NCI-H2029 (cell line): ENCODE results near the gene TGFBR3.
"Not testable (repeated sequence)": the region's sequence is repeated elsewhere in the genome, so short reads cannot be mapped to it uniquely, and the experiment has no call there.

Source experiments
- DNase-seq: peaks from one replicate; lab custom pipeline; 2025; lab: John Stamatoyannopoulos, UW

The TGFBR3 gene

GRCh38 chr1:91883470-91883869 is 2.5 kb downstream of the TGFBR3 start:
- DNase-seq, result no peak

GRCh38 chr1:91881280-91881679 is 4.7 kb downstream of the TGFBR3 start:
- DNase-seq, result no peak

- DNase-seq, result no peak
Observed at GRCh38 chr1:91879733-91880132, 6.2 kb downstream of the TGFBR3 start.

GRCh38 chr1:91877574-91878208 is 8.3 kb downstream of the TGFBR3 start:
- no peak for DNase-seq

- DNase-seq, result no peak
Observed at GRCh38 chr1:91876781-91877573, 9.0 kb downstream of the TGFBR3 start.

- no peak for DNase-seq
Observed at GRCh38 chr1:91876040-91876470, 9.9 kb downstream of the TGFBR3 start.

- DNase-seq, result no peak
Observed at GRCh38 chr1:91874167-91874566, 11.8 kb downstream of the TGFBR3 start.

- DNase-seq, result no peak
Observed at GRCh38 chr1:91872559-91873081, 13.3 kb downstream of the TGFBR3 start.

- no peak for DNase-seq
Observed at GRCh38 chr1:91872000-91872399, 14.0 kb downstream of the TGFBR3 start.

GRCh38 chr1:91870322-91870721 is 15.6 kb downstream of the TGFBR3 start:
- no peak for DNase-seq

- no peak for DNase-seq
Observed at GRCh38 chr1:91866425-91866824, 19.5 kb downstream of the TGFBR3 start.

- DNase-seq, result no peak
Observed at GRCh38 chr1:91864017-91864700, 21.8 kb downstream of the TGFBR3 start.

- DNase-seq, result no peak
Observed at GRCh38 chr1:91863498-91863897, 22.5 kb downstream of the TGFBR3 start.

- no peak for DNase-seq
Observed at GRCh38 chr1:91862120-91862519, 23.8 kb downstream of the TGFBR3 start.

GRCh38 chr1:91857557-91858239 is 28.3 kb downstream of the TGFBR3 start:
- no peak for DNase-seq

GRCh38 chr1:91856996-91857395 is 29.0 kb downstream of the TGFBR3 start:
- no peak for DNase-seq

- no peak for DNase-seq
Observed at GRCh38 chr1:91854852-91855534, 31.0 kb downstream of the TGFBR3 start.

- DNase-seq, result no peak
Observed at GRCh38 chr1:91853397-91853796, 32.6 kb downstream of the TGFBR3 start.

GRCh38 chr1:91852011-91852410 is 33.9 kb downstream of the TGFBR3 start:
- DNase-seq, result not testable (repeated sequence)

- DNase-seq, result peak; percentile 96
Observed at GRCh38 chr1:91851130-91852010, 34.6 kb downstream of the TGFBR3 start.

- DNase-seq, result peak; percentile 21
Observed at GRCh38 chr1:91850708-91851107, 35.2 kb downstream of the TGFBR3 start.
